ENCODE measurements around the gene DBH.

GRCh38 chr9:133674091-133674490, 37.9 kb downstream of the DBH start:
- TF ChIP-seq ZFP3 (CRISPR knock-in tag; IDR thresholded peaks at IDR 0.05) (no peak), ARNTL (CRISPR knock-in tag; IDR thresholded peaks at IDR 0.05; ENCODE audit: borderline replicate concordance, low read depth) (no peak), ZFP30 (CRISPR knock-in tag; IDR thresholded peaks at IDR 0.05) (no peak), CREB5 (CRISPR knock-in tag; IDR thresholded peaks at IDR 0.05; ENCODE audit: low read depth) (no peak), ISL1 (CRISPR knock-in tag; IDR thresholded peaks at IDR 0.05) (no peak), TOX (CRISPR knock-in tag; IDR thresholded peaks at IDR 0.05; ENCODE audit: borderline replicate concordance) (no peak), CSRNP3 (CRISPR knock-in tag; IDR thresholded peaks at IDR 0.05) (no peak), POU6F1 (CRISPR knock-in tag; IDR thresholded peaks at IDR 0.05; ENCODE audit: borderline replicate concordance, low read depth) (no peak), PATZ1 (CRISPR knock-in tag; IDR thresholded peaks at IDR 0.05; ENCODE audit: borderline replicate concordance) (no peak), ZNF565 (CRISPR knock-in tag; conservative IDR thresholded peaks at IDR 0.05; ENCODE audit: low read depth) (no peak), ZNF8 (CRISPR knock-in tag; IDR thresholded peaks at IDR 0.05) (no peak)

All from SK-N-SH treated with all-trans-retinoic acid at 6 μM for 48 hours (cell line).